ENCODE measurements around the gene SLC26A8. TPM values are rescaled to one million over a fixed set of nuclear protein-coding genes. Genes with fewer than 3 reads are reported as not detected.

The SLC26A8 gene
- total RNA-seq, 1 experiment from 2014 or later = not detected

Other genes starting within 250 kb of the SLC26A8 start
- gene CLPSL2, start 248.0 kb downstream of the SLC26A8 start, total RNA-seq (2014; rRNA removed; shearing (Covaris generic); ENCODE audit: low replicate concordance) = not detected in 2 replicates
- gene CLPSL1, start 243.6 kb downstream of the SLC26A8 start, total RNA-seq (2014; rRNA removed; shearing (Covaris generic); ENCODE audit: low replicate concordance) = not detected in 2 replicates
- not detected in 2 replicates for gene CLPS, start 227.3 kb downstream of the SLC26A8 start, total RNA-seq (2014; rRNA removed; shearing (Covaris generic); ENCODE audit: low replicate concordance)
- not detected in 2 replicates for gene LHFPL5, start 219.3 kb downstream of the SLC26A8 start, total RNA-seq (2014; rRNA removed; shearing (Covaris generic); ENCODE audit: low replicate concordance)
- gene SRPK1, start 103.5 kb downstream of the SLC26A8 start, total RNA-seq (2014; rRNA removed; shearing (Covaris generic); ENCODE audit: low replicate concordance) = 20.7 and 46.6 TPM in 2 replicates
- 24.7 and 28.6 TPM in 2 replicates for gene MAPK14, start 3.2 kb upstream of the SLC26A8 start, total RNA-seq (2014; rRNA removed; shearing (Covaris generic); ENCODE audit: low replicate concordance)
- 0.37 and 0.99 TPM in 2 replicates for gene MAPK13, start 105.9 kb upstream of the SLC26A8 start, total RNA-seq (2014; rRNA removed; shearing (Covaris generic); ENCODE audit: low replicate concordance)
- 6.9 and 11.7 TPM in 2 replicates for gene BRPF3, start 172.1 kb upstream of the SLC26A8 start, total RNA-seq (2014; rRNA removed; shearing (Covaris generic); ENCODE audit: low replicate concordance)
- gene PNPLA1, start 245.4 kb upstream of the SLC26A8 start, total RNA-seq (2014; rRNA removed; shearing (Covaris generic); ENCODE audit: low replicate concordance) = not detected in 2 replicates